ENCODE results near the gene FXN.

- TF ChIP-seq ZNF565 (CRISPR knock-in tag; conservative IDR thresholded peaks at IDR 0.05; ENCODE audit: low read depth), result no peak
- TF ChIP-seq POU6F1 (CRISPR knock-in tag; IDR thresholded peaks at IDR 0.05; ENCODE audit: borderline replicate concordance, low read depth), result no peak
- no peak for TF ChIP-seq ZFP3 (CRISPR knock-in tag; IDR thresholded peaks at IDR 0.05)
- no peak for TF ChIP-seq SNAI2 (CRISPR knock-in tag; IDR thresholded peaks at IDR 0.05)
- TF ChIP-seq ZC3H10 (CRISPR knock-in tag; IDR thresholded peaks at IDR 0.05), result no peak
- TF ChIP-seq ZNF70 (CRISPR knock-in tag; IDR thresholded peaks at IDR 0.05), result no peak
These were observed 34.6 kb downstream of the FXN start for GRCh38 chr9:69070201-69070600.

All from SK-N-SH treated with all-trans-retinoic acid at 6 μM for 48 hours (cell line).